Natural killer cell (primary cell): ENCODE data around the gene FHL2. TPM values are rescaled to one million over a fixed set of nuclear protein-coding genes. Genes with fewer than 3 reads are reported as not detected.

Experiments
- ATAC-seq, 3 donors: fragments of 150-1000 bp in 2 of 3; fragments of 200-7000 bp in 1 of 3; cut with Tn5 transposase; 1 replicate in 1 of 3; 2 replicates in 2 of 3; pipeline ENCODE4 v1.10.0; 2021; ENCODE audit warnings: mild to moderate bottlenecking in 2 of 3, moderate library complexity in 2 of 3
- DNase-seq, 2 donors: peaks; one replicate each; pipeline versions ENCODE4 v3.0.0 to v3.0.0-alpha.2; 2013 to 2021; ENCODE audit warnings: mixed read lengths in 1 of 2
- H3K27ac ChIP-seq: one replicate; pipeline ENCODE4 v1.5.1; 2013; ENCODE audit warnings: mild to moderate bottlenecking, low read length
- H3K27me3 ChIP-seq: one replicate; pipeline ENCODE4 v1.6.1; 2013; ENCODE audit warnings: low read length; ENCODE audit not compliant: control insufficient read depth, insufficient read depth
- H3K36me3 ChIP-seq: one replicate; pipeline ENCODE4 v1.6.1; 2013; ENCODE audit warnings: low read length; ENCODE audit not compliant: control insufficient read depth, insufficient read depth
- H3K4me1 ChIP-seq: one replicate; pipeline ENCODE4 v1.6.1; 2013; ENCODE audit warnings: low read length; ENCODE audit not compliant: control insufficient read depth, insufficient read depth
- H3K4me3 ChIP-seq: one replicate; pipeline ENCODE4 v1.5.1; 2013; ENCODE audit warnings: low read length
- H3K9me3 ChIP-seq: one replicate; pipeline ENCODE4 v1.6.1; 2013; ENCODE audit warnings: low read length; ENCODE audit not compliant: control insufficient read depth, insufficient read depth
- H3K27ac Mint-ChIP-seq, 2 donors: one replicate each; pipeline ENCODE4 v1.8.0; 2022; ENCODE audit warnings: mild to moderate bottlenecking in 2 of 2, mixed read lengths in 2 of 2, moderate library complexity in 1 of 2
- H3K27me3 Mint-ChIP-seq, 2 donors: one replicate each; pipeline ENCODE4 v1.8.0; 2022; ENCODE audit warnings: low read depth in 2 of 2, mixed read lengths in 2 of 2
- H3K36me3 Mint-ChIP-seq: one replicate; pipeline ENCODE4 v1.8.0; 2022; ENCODE audit warnings: mixed read lengths
- H3K4me1 Mint-ChIP-seq, 2 donors: one replicate each; pipeline ENCODE4 v1.8.0; 2022; ENCODE audit warnings: mixed read lengths in 2 of 2
- H3K4me3 Mint-ChIP-seq: one replicate; pipeline ENCODE4 v1.8.0; 2022; ENCODE audit warnings: mild to moderate bottlenecking, moderate library complexity, mixed read lengths
- H3K9me3 Mint-ChIP-seq, 2 donors: one replicate each; pipeline ENCODE4 v1.8.0; 2022; ENCODE audit warnings: mixed read lengths in 2 of 2
- CTCF ChIP-seq: fragments of 200-600 bp; IDR thresholded peaks from one replicate; pipeline ENCODE4 v1.8.0; 2022; ENCODE audit warnings: antibody characterized with exemption
- WGBS: methylation state at CpG from one replicate; pipeline ENCODE4 v1.1.7; 2013; ENCODE audit warnings: missing lambda C conversion rate; ENCODE audit not compliant: insufficient coverage; 5-methylcytosine and 5-hydroxymethylcytosine counted together
- intact Hi-C: fragments of 100-400 bp; cut with micrococcal nuclease; formaldehyde crosslinking; loops from one replicate; pipeline ENCODE4 v1.14.2; 2022
- total RNA-seq, 4 donors: library from RNA; stranded (reverse); fragments of 120-200 nt in 1 of 4; gene quantifications; one replicate each; pipeline versions ENCODE4 v1.2.3 to v1.2.4, GENCODE V29; 2013 to 2022

FHL2 gene
- total RNA-seq, 3 donors from 2014 or later (not counting 1 experiment from before 2014, with no cell fraction given): 0.26 to 1.3 (median 0.84) TPM

- Histone ChIP-seq H3K36me3 (no peaks in the 10 kb centered on the region), H3K27ac (no peak overlapping the region), H3K27me3 (no peaks in the 10 kb centered on the region), H3K4me1 (peaks cover 13% of the 10 kb centered on the region), H3K9me3 (no peaks in the 10 kb centered on the region), H3K4me3 (no peak overlapping the region)
- no peak for TF ChIP-seq CTCF
- DNase-seq (no peak), ATAC-seq (no peak)
- Mint-ChIP-seq H3K36me3 (no peaks in the 10 kb centered on the region), H3K4me3 (no peak overlapping the region), H3K9me3 (no peaks in the 10 kb centered on the region), H3K4me1 (peaks cover 8 to 13% of the 10 kb centered on the region in 2 donors), H3K27me3 (peaks cover 17 to 22% of the 10 kb centered on the region in 2 donors), H3K27ac (no peak overlapping the region)
- intact Hi-C loops: loop anchor here (1.0 kb wide), 2 partner anchors 152 to 176 kb away; no protein-coding TSS in a partner anchor
- WGBS: 92% methylated on average over 7 of the region's 8 CpGs
Measured at GRCh38 chr2:105368759-105369408, 30.0 kb downstream of the FHL2 start.

- peaks cover 17 to 22% of the 10 kb centered on the region in 2 donors for H3K27me3 Mint-ChIP-seq
- H3K9me3 ChIP-seq: no peaks in the 10 kb centered on the region
- H3K9me3 Mint-ChIP-seq: no peaks in the 10 kb centered on the region
- no peaks in the 10 kb centered on the region for H3K36me3 Mint-ChIP-seq
- H3K4me3 ChIP-seq: no peak overlapping the region
- no peaks in the 10 kb centered on the region for H3K36me3 ChIP-seq
- no peak overlapping the region for H3K4me3 Mint-ChIP-seq
- H3K4me1 ChIP-seq: peaks cover 10% of the 10 kb centered on the region
- DNase-seq: no peak
- H3K27me3 ChIP-seq: no peaks in the 10 kb centered on the region
- no peak overlapping the region for H3K27ac Mint-ChIP-seq
- peaks cover 28 to 31% of the 10 kb centered on the region in 2 donors for H3K4me1 Mint-ChIP-seq
- 88% methylated on average over 3 of the region's 3 CpGs for WGBS
- TF ChIP-seq CTCF: no peak
- no peak for ATAC-seq
- intact Hi-C loops: no loop called here
- H3K27ac ChIP-seq: no peak overlapping the region
Measured at GRCh38 chr2:105365206-105365605, 33.6 kb downstream of the FHL2 start.

GRCh38 chr2:105364436-105365139 is 34.3 kb downstream of the FHL2 start:
- Histone ChIP-seq H3K27ac (no peak overlapping the region), H3K36me3 (no peaks in the 10 kb centered on the region), H3K4me3 (no peak overlapping the region), H3K27me3 (no peaks in the 10 kb centered on the region), H3K4me1 (peaks cover 4% of the 10 kb centered on the region), H3K9me3 (no peaks in the 10 kb centered on the region)
- H3K4me1 Mint-ChIP-seq: peaks cover 22 to 29% of the 10 kb centered on the region in 2 donors
- no peak overlapping the region for H3K27ac Mint-ChIP-seq
- H3K36me3 Mint-ChIP-seq: no peaks in the 10 kb centered on the region
- no peak for TF ChIP-seq CTCF
- no peaks in the 10 kb centered on the region for H3K9me3 Mint-ChIP-seq
- intact Hi-C loops: no loop called here
- ATAC-seq: no peak
- WGBS: 89% methylated on average over 4 of the region's 5 CpGs
- no peak for DNase-seq
- peaks cover 11 to 16% of the 10 kb centered on the region in 2 donors for H3K27me3 Mint-ChIP-seq
- no peak overlapping the region for H3K4me3 Mint-ChIP-seq
